ENCODE data around the gene PKM. TPM values are rescaled to one million over a fixed set of nuclear protein-coding genes. Genes with fewer than 3 reads are reported as not detected.

Gene PKM
- total RNA-seq, 2 experiments from 2014 or later, result 2,479 to 3,112 TPM

GRCh38 chr15:72155003-72155621 is 75.9 kb downstream of the PKM start:
- no peak overlapping the region for H3K4me3 Mint-ChIP-seq

GRCh38 chr15:72154316-72154715 is 76.7 kb downstream of the PKM start:
- ATAC-seq (no peak), DNase-seq (no peak)
- H3K9me3 Mint-ChIP-seq (ENCODE audit: low read depth), result no peaks in the 10 kb centered on the region
- peaks cover 2% of the 10 kb centered on the region for H3K27me3 Mint-ChIP-seq
- intact Hi-C loops (cut with DNase I, micrococcal nuclease), result no loop called here
- H3K4me1 Mint-ChIP-seq, result peaks cover 5% of the 10 kb centered on the region
- POLR2A ChIA-PET, result no interaction called here
- CTCF ChIA-PET, result interaction anchor here (0.7 to 2.3 kb wide), 5 partner anchors 8 to 411 kb away, joined by 3 to 9 read pairs (median 4); no protein-coding TSS in a partner anchor
- no peak overlapping the region for H3K4me3 Mint-ChIP-seq
- no peak overlapping the region for H3K27ac Mint-ChIP-seq
- no peaks in the 10 kb centered on the region for H3K36me3 Mint-ChIP-seq (ENCODE audit: low read depth)

More at GRCh38 chr15:72155003-72155621, 75.9 kb downstream of the PKM start:
- H3K9me3 Mint-ChIP-seq (ENCODE audit: low read depth), result no peaks in the 10 kb centered on the region
- intact Hi-C loops (cut with DNase I, micrococcal nuclease), result no loop called here
- H3K36me3 Mint-ChIP-seq (ENCODE audit: low read depth), result no peaks in the 10 kb centered on the region
- H3K4me1 Mint-ChIP-seq, result peaks cover 5% of the 10 kb centered on the region
- DNase-seq, result no peak
- CTCF ChIA-PET, result interaction anchor here (0.9 to 3.1 kb wide), 8 partner anchors 8 to 412 kb away, joined by 3 to 44 read pairs (median 4); no protein-coding TSS in a partner anchor
- H3K27me3 Mint-ChIP-seq, result peaks cover 2% of the 10 kb centered on the region
- no peak overlapping the region for H3K27ac Mint-ChIP-seq
- ATAC-seq, result no peak
- POLR2A ChIA-PET, result no interaction called here

- no peak overlapping the region for H3K4me3 Mint-ChIP-seq
- ATAC-seq (no peak), DNase-seq (no peak)
- H3K27me3 Mint-ChIP-seq, result peaks cover 2% of the 10 kb centered on the region
- intact Hi-C loops (cut with DNase I, micrococcal nuclease), result no loop called here
- no peaks in the 10 kb centered on the region for H3K36me3 Mint-ChIP-seq (ENCODE audit: low read depth)
- CTCF ChIA-PET, result interaction anchor here (0.8 to 2.3 kb wide), 6 partner anchors 9 to 1730 kb away, joined by 4 to 9 read pairs (median 4); no protein-coding TSS in a partner anchor
- POLR2A ChIA-PET, result no interaction called here
- H3K27ac Mint-ChIP-seq, result no peak overlapping the region
- no peaks in the 10 kb centered on the region for H3K9me3 Mint-ChIP-seq (ENCODE audit: low read depth)
- H3K4me1 Mint-ChIP-seq, result peaks cover 5% of the 10 kb centered on the region
Observed at GRCh38 chr15:72153269-72154000, 77.6 kb downstream of the PKM start.

Other genes with a start within 250 kb of the PKM start
- gene MYO9A, start 113.0 kb downstream of the PKM start, total RNA-seq, result 10 to 100 TPM; 19.0 to 20.3 TPM
- gene SENP8, start 112.8 kb downstream of the PKM start, total RNA-seq, result 1 to 10 TPM; 3.0 to 3.4 TPM
- gene GRAMD2A, start 33.4 kb downstream of the PKM start, total RNA-seq, result under 1 TPM in 1 of 2 experiments, not detected in 1; 0.11 TPM
- gene PARP6, start 41.4 kb upstream of the PKM start, total RNA-seq, result 10 to 100 TPM; 41.4 to 58.2 TPM
- under 1 TPM; 0.37 to 0.40 TPM for gene CELF6, start 89.0 kb upstream of the PKM start, total RNA-seq
- gene HEXA, start 144.8 kb upstream of the PKM start, total RNA-seq, result 10 to 100 TPM; 38.8 to 54.2 TPM
- not detected for gene TMEM202, start 167.1 kb upstream of the PKM start, total RNA-seq
- gene ARIH1, start 243.1 kb upstream of the PKM start, total RNA-seq, result 100 to 1,000 TPM; 177 to 195 TPM

Measured in activated CD4-positive, alpha-beta T cell treated with anti-CD3 and anti-CD28 coated beads for 36 hours (primary cell).